ENCODE data around the gene IFITM2. TPM values are rescaled to one million over a fixed set of nuclear protein-coding genes. Genes with fewer than 3 reads are reported as not detected.
"Not testable (repeated sequence)": the region's sequence is repeated elsewhere in the genome, so short reads cannot be mapped to it uniquely, and the experiment has no call there.

IFITM2 gene
- total and polyA plus RNA-seq, 2 of the 13 experiments (the other 11 are each of a cell fraction or from before 2014, with no cell fraction given) = 13.8 to 267 TPM

DNA sequence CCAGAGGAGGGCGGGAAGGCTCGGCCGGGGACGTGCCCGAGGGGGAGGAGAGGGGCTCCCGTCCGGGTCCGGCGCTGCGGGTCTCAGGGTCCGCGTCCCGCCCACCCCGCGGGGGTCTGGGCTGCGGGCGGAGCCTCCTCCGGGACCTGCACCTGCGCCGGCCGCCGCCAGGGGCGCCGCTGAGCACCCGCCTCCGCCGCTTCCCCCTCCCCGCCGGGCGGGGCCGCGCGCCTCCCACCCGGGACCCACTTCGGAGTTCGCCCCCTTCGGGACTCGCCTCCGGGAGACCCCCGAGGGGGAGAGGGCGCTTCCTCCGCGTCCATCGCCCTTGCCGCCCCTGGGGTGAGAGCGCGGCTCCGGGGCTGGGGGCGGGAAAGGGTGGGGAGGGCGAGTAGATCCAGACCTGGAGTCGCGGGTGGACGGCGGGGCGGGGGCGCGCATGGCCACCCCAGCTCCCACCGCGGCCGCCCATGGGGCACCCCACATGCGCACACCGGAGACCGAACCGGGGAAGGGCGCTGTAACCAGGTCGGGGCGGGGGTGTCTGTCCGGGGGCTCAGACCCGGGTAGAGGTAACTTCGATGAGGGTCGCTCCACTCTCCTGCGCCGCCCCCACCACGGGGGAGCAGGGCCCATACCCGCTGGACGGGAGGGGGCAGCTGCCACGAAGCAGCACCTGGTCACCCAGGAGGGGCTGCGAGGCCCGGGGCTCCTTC, 10.9 kb downstream of the IFITM2 start:
- H2AFZ ChIP-seq (ENCODE audit: low read length); H3K79me2 ChIP-seq (ENCODE audit: insufficient read depth, low read length); intact Hi-C loops (cut with micrococcal nuclease; ENCODE audit: unreplicated experiment); DNase-seq (ENCODE audit: low spot score); H3K36me3 ChIP-seq (replicated peaks in 1 of 2; ENCODE audit: control insufficient read depth in 1 of 2, insufficient read depth in 2 of 2, low read length in 2 of 2); H3K9me3 ChIP-seq (ENCODE audit: low read length); H3K27me3 ChIP-seq (ENCODE audit: control insufficient read depth in 1 of 2, insufficient read depth in 2 of 2, low read length in 2 of 2); CTCF ChIA-PET (ENCODE audit: low intra/inter-chr PET ratio, low total read pairs); H3K27ac ChIP-seq (ENCODE audit: extremely low read length, insufficient read depth, low read length); H4K20me1 ChIP-seq (ENCODE audit: insufficient read depth, low read length); in situ Hi-C loops (cut with HindIII; ENCODE audit: extremely low pct_ligation_motif_present, low pct_unique_long_range_greater_than_20kb); FAIRE-seq: not testable (repeated sequence)
- TF ChIP-seq AGO1 (IDR thresholded peaks at IDR 0.05; ENCODE audit: low read depth, low read length, poor library complexity, severe bottlenecking) = peak; percentile 90
- TF ChIP-seq, protein P1, sequence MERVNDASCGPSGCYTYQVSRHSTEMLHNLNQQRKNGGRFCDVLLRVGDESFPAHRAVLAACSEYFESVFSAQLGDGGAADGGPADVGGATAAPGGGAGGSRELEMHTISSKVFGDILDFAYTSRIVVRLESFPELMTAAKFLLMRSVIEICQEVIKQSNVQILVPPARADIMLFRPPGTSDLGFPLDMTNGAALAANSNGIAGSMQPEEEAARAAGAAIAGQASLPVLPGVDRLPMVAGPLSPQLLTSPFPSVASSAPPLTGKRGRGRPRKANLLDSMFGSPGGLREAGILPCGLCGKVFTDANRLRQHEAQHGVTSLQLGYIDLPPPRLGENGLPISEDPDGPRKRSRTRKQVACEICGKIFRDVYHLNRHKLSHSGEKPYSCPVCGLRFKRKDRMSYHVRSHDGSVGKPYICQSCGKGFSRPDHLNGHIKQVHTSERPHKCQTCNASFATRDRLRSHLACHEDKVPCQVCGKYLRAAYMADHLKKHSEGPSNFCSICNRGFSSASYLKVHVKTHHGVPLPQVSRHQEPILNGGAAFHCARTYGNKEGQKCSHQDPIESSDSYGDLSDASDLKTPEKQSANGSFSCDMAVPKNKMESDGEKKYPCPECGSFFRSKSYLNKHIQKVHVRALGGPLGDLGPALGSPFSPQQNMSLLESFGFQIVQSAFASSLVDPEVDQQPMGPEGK (CRISPR knock-in tag; IDR thresholded peaks at IDR 0.05) = 0 out of 2 replicates have a peak, but pooled peaks have one; percentile 3
- POLR2A ChIA-PET = interaction anchor here (1.1 to 2.2 kb wide), 6 partner anchors 9 to 37 kb away, joined by 4 to 12 read pairs (median 6); no protein-coding TSS in a partner anchor
- peak overlapping the region; percentile 81 for H3K4me2 ChIP-seq (ENCODE audit: low read depth, low read length)
- WGBS (ENCODE audit: low lambda C conversion rate) = no CpG with 5 or more reads among the region's 79 CpGs
- H3K9ac ChIP-seq (ENCODE audit: insufficient read depth, low read depth, low read length) = peak overlapping the region; percentile 77
- ATAC-seq = peak; percentile 27
- H3K4me3 ChIP-seq (replicated peaks in 1 of 3; ENCODE audit: insufficient read depth in 1 of 3, low read depth in 2 of 3, low read length in 3 of 3) = peak overlapping the region in 2 of 3 experiments; percentile 83 to 85; a peak in 3 of 6 replicates
- BruUV-seq (replicated peaks) = TSS peak; percentile 73
- H3K4me1 ChIP-seq (ENCODE audit: insufficient read depth, low read length) = peaks cover 45% of the 10 kb centered on the region

DNA sequence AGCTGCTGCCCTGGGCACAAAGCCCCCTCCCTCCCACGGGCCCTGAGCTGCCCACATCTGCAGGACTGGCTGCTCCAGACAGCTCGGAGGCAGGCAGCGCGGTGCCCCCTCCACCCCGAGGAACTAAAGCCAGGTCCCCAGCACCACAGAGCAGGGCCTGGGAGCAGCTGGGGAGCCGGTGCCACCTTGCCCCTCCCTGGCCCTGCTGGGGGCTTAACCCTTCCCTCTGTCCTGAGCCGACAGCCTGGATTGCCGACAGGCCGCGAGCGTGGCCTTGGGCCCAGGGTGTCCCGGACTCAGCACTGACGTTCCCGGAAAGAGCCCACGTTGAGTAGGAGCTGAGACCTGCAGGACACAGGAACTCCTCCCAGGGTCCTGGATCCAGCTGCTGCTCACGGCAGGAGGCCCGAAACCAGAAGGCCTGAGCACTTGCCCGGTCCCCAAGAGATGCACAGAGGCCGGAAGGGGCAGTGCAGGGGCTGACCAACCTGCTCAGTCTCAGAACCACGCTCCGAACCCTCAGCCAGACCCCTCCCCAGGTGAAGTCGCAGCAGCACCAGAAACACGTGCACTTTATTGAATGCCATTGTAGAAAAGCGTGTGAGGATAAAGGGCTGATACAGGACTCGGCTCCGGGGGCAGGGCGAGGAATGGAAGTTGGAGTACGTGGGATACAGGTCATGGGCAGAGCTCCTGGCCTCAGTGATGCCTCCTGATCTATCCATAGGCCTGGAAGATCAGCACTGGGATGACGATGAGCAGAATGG, 11.7 kb downstream of the IFITM2 start:
- ATAC-seq = peak; percentile 65
- intact Hi-C loops (cut with micrococcal nuclease; ENCODE audit: unreplicated experiment); H3K36me3 ChIP-seq (replicated peaks in 1 of 2; ENCODE audit: control insufficient read depth in 1 of 2, insufficient read depth in 2 of 2, low read length in 2 of 2); H3K79me2 ChIP-seq (ENCODE audit: insufficient read depth, low read length); BruUV-seq (replicated peaks); DNase-seq (ENCODE audit: low spot score); H3K9me3 ChIP-seq (ENCODE audit: low read length); FAIRE-seq; H2AFZ ChIP-seq (ENCODE audit: low read length); in situ Hi-C loops (cut with HindIII; ENCODE audit: extremely low pct_ligation_motif_present, low pct_unique_long_range_greater_than_20kb); H4K20me1 ChIP-seq (ENCODE audit: insufficient read depth, low read length); H3K27me3 ChIP-seq (ENCODE audit: control insufficient read depth in 1 of 2, insufficient read depth in 2 of 2, low read length in 2 of 2); CTCF ChIA-PET (ENCODE audit: low intra/inter-chr PET ratio, low total read pairs): not testable (repeated sequence)
- Histone ChIP-seq H3K4me1 (ENCODE audit: insufficient read depth, low read length) (peaks cover 45% of the 10 kb centered on the region), H3K9ac (ENCODE audit: insufficient read depth, low read depth, low read length) (peak overlapping the region; percentile 77), H3K27ac (ENCODE audit: extremely low read length, insufficient read depth, low read length) (peak overlapping the region; percentile 31), H3K4me3 (replicated peaks in 1 of 3; ENCODE audit: insufficient read depth in 1 of 3, low read depth in 2 of 3, low read length in 3 of 3) (peak overlapping the region; percentile 45 to 85 (median 83)), H3K4me2 (ENCODE audit: low read depth, low read length) (peak overlapping the region; percentile 81)
- POLR2A ChIA-PET = interaction anchor here (1.1 to 1.9 kb wide), 4 partner anchors 10 to 36 kb away, joined by 4 to 11 read pairs (median 6); partner anchors contain the start of gene IFITM2
- 5% methylated on average over 9 of the region's 29 CpGs for WGBS (ENCODE audit: low lambda C conversion rate)
- TF ChIP-seq ZNF687 (CRISPR knock-in tag; IDR thresholded peaks at IDR 0.05) (peak; percentile 80), ZNF558 (CRISPR knock-in tag; IDR thresholded peaks at IDR 0.05; ENCODE audit: borderline replicate concordance) (0 out of 2 replicates have a peak, but pooled peaks have one; percentile 67)
- TF ChIP-seq, protein P2, sequence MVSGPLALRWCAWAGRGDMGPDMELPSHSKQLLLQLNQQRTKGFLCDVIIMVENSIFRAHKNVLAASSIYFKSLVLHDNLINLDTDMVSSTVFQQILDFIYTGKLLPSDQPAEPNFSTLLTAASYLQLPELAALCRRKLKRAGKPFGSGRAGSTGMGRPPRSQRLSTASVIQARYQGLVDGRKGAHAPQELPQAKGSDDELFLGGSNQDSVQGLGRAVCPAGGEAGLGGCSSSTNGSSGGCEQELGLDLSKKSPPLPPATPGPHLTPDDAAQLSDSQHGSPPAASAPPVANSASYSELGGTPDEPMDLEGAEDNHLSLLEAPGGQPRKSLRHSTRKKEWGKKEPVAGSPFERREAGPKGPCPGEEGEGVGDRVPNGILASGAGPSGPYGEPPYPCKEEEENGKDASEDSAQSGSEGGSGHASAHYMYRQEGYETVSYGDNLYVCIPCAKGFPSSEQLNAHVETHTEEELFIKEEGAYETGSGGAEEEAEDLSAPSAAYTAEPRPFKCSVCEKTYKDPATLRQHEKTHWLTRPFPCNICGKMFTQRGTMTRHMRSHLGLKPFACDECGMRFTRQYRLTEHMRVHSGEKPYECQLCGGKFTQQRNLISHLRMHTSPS (CRISPR knock-in tag; IDR thresholded peaks at IDR 0.05; ENCODE audit: low read depth) = 0 out of 2 replicates have a peak, but pooled peaks have one; percentile 31

Data from HepG2 (cell line).